HG03442 (cell line): ENCODE results near the gene MANBA.
"Not testable (repeated sequence)": the region's sequence is repeated elsewhere in the genome, so short reads cannot be mapped to it uniquely, and the experiment has no call there.

Experiments
- ATAC-seq: cut with Tn5 transposase; IDR thresholded peaks from one replicate; pipeline ENCODE4 v1.9.1; 2021; ENCODE audit warnings: mild to moderate bottlenecking, moderate library complexity; ENCODE audit not compliant: unreplicated experiment

Gene MANBA

GRCh38 chr4:102764901-102765300 is 4.1 kb upstream of the MANBA start:
- ATAC-seq = no peak

GRCh38 chr4:102761906-102762305 is 1.1 kb upstream of the MANBA start:
- ATAC-seq = no peak

- no peak for ATAC-seq
Observed at GRCh38 chr4:102761296-102761701, 531 bp upstream of the MANBA start.

GRCh38 chr4:102759831-102760644 is 730 bp downstream of the MANBA start:
- ATAC-seq = peak; percentile 51

- no peak for ATAC-seq
Observed at GRCh38 chr4:102758241-102759160, 2.3 kb downstream of the MANBA start.

GRCh38 chr4:102757681-102758080 is 3.1 kb downstream of the MANBA start:
- ATAC-seq = no peak

GRCh38 chr4:102754044-102754443 is 6.7 kb downstream of the MANBA start:
- ATAC-seq = no peak

GRCh38 chr4:102751941-102752340 is 8.8 kb downstream of the MANBA start:
- ATAC-seq = no peak

GRCh38 chr4:102743352-102743751 is 17.4 kb downstream of the MANBA start:
- ATAC-seq = peak; percentile 100

GRCh38 chr4:102738802-102739201 is 22.0 kb downstream of the MANBA start:
- not testable (repeated sequence) for ATAC-seq

- ATAC-seq = no peak
Observed at GRCh38 chr4:102736636-102737549, 23.9 kb downstream of the MANBA start.

GRCh38 chr4:102735582-102735981 is 25.2 kb downstream of the MANBA start:
- ATAC-seq = no peak

- peak; percentile 100 for ATAC-seq
Observed at GRCh38 chr4:102734591-102735385, 26.0 kb downstream of the MANBA start.

GRCh38 chr4:102734116-102734515 is 26.7 kb downstream of the MANBA start:
- peak; percentile 1 for ATAC-seq

GRCh38 chr4:102733084-102733483 is 27.7 kb downstream of the MANBA start:
- ATAC-seq = no peak

GRCh38 chr4:102732678-102733077 is 28.1 kb downstream of the MANBA start:
- ATAC-seq = no peak

- ATAC-seq = no peak
Observed at GRCh38 chr4:102730968-102731533, 29.7 kb downstream of the MANBA start.

GRCh38 chr4:102729486-102729885 is 31.3 kb downstream of the MANBA start:
- not testable (repeated sequence) for ATAC-seq

- ATAC-seq = peak; percentile 71
Observed at GRCh38 chr4:102726919-102727318, 33.8 kb downstream of the MANBA start.

- no peak for ATAC-seq
Observed at GRCh38 chr4:102726068-102726467, 34.7 kb downstream of the MANBA start.
